Keratinocyte (primary cell): Measurements from ENCODE around the gene FTO. TPM values are rescaled to one million over a fixed set of nuclear protein-coding genes. Genes with fewer than 3 reads are reported as not detected.

Experiments used
- DNase-seq: peaks from one replicate; pipeline ENCODE4 v3.0.0-alpha.2; 2011; ENCODE audit warnings: low read depth, missing footprints, low spot score
- FAIRE-seq: peaks from 2 replicates; lab custom pipeline; 2011; peaks lifted over from hg19 to GRCh38; lab: Jason Lieb, UNC
- H2AFZ ChIP-seq: 2 replicates; pipeline ENCODE4 v1.6.0; 2012; ENCODE audit warnings: low read length, control low read depth, inconsistent platforms; ENCODE audit not compliant: control insufficient read depth
- H3K27ac ChIP-seq: 2 replicates; pipeline ENCODE4 v1.5.1; 2011; ENCODE audit warnings: low read length; ENCODE audit not compliant: control insufficient read depth, insufficient read depth
- H3K27me3 ChIP-seq: 3 replicates; pipeline ENCODE4 v1.6.0; 2011; ENCODE audit warnings: low read length; ENCODE audit not compliant: control insufficient read depth, insufficient read depth; ENCODE audit errors: extremely low read depth
- H3K36me3 ChIP-seq, 2 experiments: 2 replicates in 1 of 2; 3 replicates in 1 of 2; pipeline ENCODE4 v1.5.1; 2011; ENCODE audit warnings: low read length in 2 of 2, mild to moderate bottlenecking in 1 of 2; ENCODE audit not compliant: control insufficient read depth in 2 of 2, insufficient read depth in 2 of 2; ENCODE audit errors: extremely low read depth in 1 of 2
- H3K4me1 ChIP-seq: 3 replicates; pipeline ENCODE4 v1.5.1; 2011; ENCODE audit warnings: low read length; ENCODE audit not compliant: control insufficient read depth, insufficient read depth; ENCODE audit errors: extremely low read depth
- H3K4me2 ChIP-seq: 3 replicates; pipeline ENCODE4 v1.6.0; 2011; ENCODE audit warnings: low read depth, low read length; ENCODE audit not compliant: control insufficient read depth, insufficient read depth; ENCODE audit errors: extremely low read depth
- H3K4me3 ChIP-seq, 3 experiments: fragments of 200-600 bp in 1 of 3; sonication (generic) in 1 of 3; 2 replicates in 2 of 3; 3 replicates in 1 of 3; pipeline ENCODE4 v1.5.1; 2011 to 2016; ENCODE audit warnings: low read length in 3 of 3, mild to moderate bottlenecking in 3 of 3, control low read depth in 2 of 3, inconsistent platforms in 1 of 3, low read depth in 1 of 3, mixed read lengths in 1 of 3, mixed run types in 1 of 3, moderate library complexity in 1 of 3; ENCODE audit not compliant: control insufficient read depth in 2 of 3, insufficient read depth in 2 of 3; ENCODE audit errors: extremely low read depth in 1 of 3
- H3K79me2 ChIP-seq: 2 replicates; pipeline ENCODE4 v1.6.0; 2012; ENCODE audit warnings: low read length; ENCODE audit not compliant: control insufficient read depth, insufficient read depth
- H3K9ac ChIP-seq: 3 replicates; pipeline ENCODE4 v1.6.0; 2011; ENCODE audit warnings: low read length; ENCODE audit not compliant: control insufficient read depth, insufficient read depth; ENCODE audit errors: extremely low read depth
- H3K9me1 ChIP-seq: 3 replicates; pipeline ENCODE4 v1.6.0; 2011; ENCODE audit warnings: low read length; ENCODE audit not compliant: control insufficient read depth, insufficient read depth; ENCODE audit errors: extremely low read depth
- H3K9me3 ChIP-seq: 2 replicates; pipeline ENCODE4 v1.5.1; 2012; ENCODE audit warnings: low read depth, low read length; ENCODE audit not compliant: control insufficient read depth
- H4K20me1 ChIP-seq: 3 replicates; pipeline ENCODE4 v1.6.0; 2011; ENCODE audit warnings: low read length; ENCODE audit not compliant: control insufficient read depth, insufficient read depth; ENCODE audit errors: extremely low read depth
- CTCF ChIP-seq, 3 experiments: IDR thresholded peaks in 1 of 3; conservative IDR thresholded peaks in 1 of 3; optimal IDR thresholded peaks in 1 of 3; 2 replicates in 2 of 3; 3 replicates in 1 of 3; pipeline versions ENCODE3 to v1.5.1; 2011; ENCODE audit warnings: low read length in 3 of 3, mild to moderate bottlenecking in 3 of 3, moderate library complexity in 2 of 3, control low read depth in 1 of 3, inconsistent platforms in 1 of 3; ENCODE audit not compliant: insufficient read depth in 2 of 3; ENCODE audit errors: extremely low read depth in 1 of 3
- EZH2 ChIP-seq: IDR thresholded peaks from one replicate; pipeline ENCODE4 v1.6.1; 2012; ENCODE audit warnings: inconsistent platforms, mild to moderate bottlenecking, low read length, moderate library complexity
- dilution Hi-C: fragments of 300-500 bp; cut with MboI; formaldehyde crosslinking; loops from one replicate; pipeline ENCODE4 v1.7.0; 2020; ENCODE audit warnings: low sequenced_read_pairs; ENCODE audit not compliant: extremely low pct_ligation_motif_present
- polyA plus RNA-seq, 5 experiments: library from polyadenylated mRNA; depleted of rRNA in 3 of 5; stranded (reverse) in 3 of 5; stranded (forward) in 1 of 5; unstranded in 1 of 5; fragments of >200 nt; gene quantifications; 1 replicate in 1 of 5; 2 replicates in 3 of 5; 3 replicates in 1 of 5; pipeline versions ENCODE4 v1.2.1 to v1.2.3, GENCODE V29; 2011 to 2012; ENCODE audit warnings: missing spikeins in 2 of 5, low read depth in 1 of 5, low replicate concordance in 1 of 5

FTO gene
- polyA plus RNA-seq, 1 donor (not counting 4 experiments of a cell fraction or from before 2014, with no cell fraction given), result 56.4 TPM

GRCh38 chr16:54067322-54068065, 363.5 kb downstream of the FTO start:
- H3K79me2 ChIP-seq, result no peaks in the 10 kb centered on the region
- no peaks in the 10 kb centered on the region for H3K9me3 ChIP-seq
- H2AFZ ChIP-seq, result no peak overlapping the region
- H3K27me3 ChIP-seq, result no peaks in the 10 kb centered on the region
- H4K20me1 ChIP-seq, result no peaks in the 10 kb centered on the region
- H3K4me1 ChIP-seq, result no peaks in the 10 kb centered on the region
- H3K36me3 ChIP-seq, result no peaks in the 10 kb centered on the region
- H3K9ac ChIP-seq, result no peak overlapping the region
- H3K4me2 ChIP-seq, result no peak overlapping the region
- FAIRE-seq, result no peak
- dilution Hi-C loops, result no loop called here
- H3K27ac ChIP-seq, result no peak overlapping the region
- no peak overlapping the region for H3K4me3 ChIP-seq
- H3K9me1 ChIP-seq, result no peaks in the 10 kb centered on the region
- no peak for DNase-seq
- TF ChIP-seq EZH2 (no peak), CTCF (optimal IDR thresholded peaks at IDR 0.05 in 1 of 3, IDR thresholded peaks at IDR 0.05 in 1 of 3, conservative IDR thresholded peaks at IDR 0.05 in 1 of 3; ENCODE audit: extremely low read depth in 1 of 3, insufficient read depth in 2 of 3, low read length in 3 of 3) (no peak)

GRCh38 chr16:54068212-54068611, 364.3 kb downstream of the FTO start:
- Histone ChIP-seq H3K36me3 (no peaks in the 10 kb centered on the region), H3K4me3 (no peak overlapping the region), H3K4me1 (no peaks in the 10 kb centered on the region), H2AFZ (no peak overlapping the region), H3K9me3 (no peaks in the 10 kb centered on the region), H3K79me2 (no peaks in the 10 kb centered on the region), H4K20me1 (no peaks in the 10 kb centered on the region), H3K27ac (no peak overlapping the region), H3K9ac (no peak overlapping the region), H3K4me2 (no peak overlapping the region), H3K27me3 (no peaks in the 10 kb centered on the region), H3K9me1 (no peaks in the 10 kb centered on the region)
- dilution Hi-C loops, result no loop called here
- no peak for DNase-seq
- no peak for FAIRE-seq
- TF ChIP-seq CTCF (optimal IDR thresholded peaks at IDR 0.05 in 1 of 3, IDR thresholded peaks at IDR 0.05 in 1 of 3, conservative IDR thresholded peaks at IDR 0.05 in 1 of 3; ENCODE audit: extremely low read depth in 1 of 3, insufficient read depth in 2 of 3, low read length in 3 of 3) (no peak), EZH2 (no peak)
